ENCODE results near the gene PLCB4.

GRCh38 chr20:9294041-9294440 is 225.2 kb downstream of the PLCB4 start:
- no peak for TF ChIP-seq CTCF (IDR thresholded peaks at IDR 0.05; ENCODE audit: insufficient read depth, low read length, poor library complexity, severe bottlenecking)
- TF ChIP-seq EZH2phosphoT487 (conservative IDR thresholded peaks at IDR 0.05; ENCODE audit: low read length), result no peak

Measured in SU-DHL-6 (cell line).